K562 (cell line): ENCODE results near the gene HAO2.

Experiments
- CBFA2T2 ChIP-seq: fragments of 450-650 bp; conservative IDR thresholded peaks from 2 replicates; pipeline ENCODE4 v1.6.1; 2017; ENCODE audit warnings: mild to moderate bottlenecking
- CCNT2 ChIP-seq: IDR thresholded peaks from 2 replicates; pipeline ENCODE4 v1.6.1; 2011; ENCODE audit warnings: borderline replicate concordance, low read depth, mild to moderate bottlenecking, moderate library complexity, mixed read lengths, low read length; ENCODE audit not compliant: insufficient read length; ENCODE audit errors: extremely low read depth
- EP400 ChIP-seq: fragments of 450-650 bp; IDR thresholded peaks from 2 replicates; pipeline ENCODE4 v1.6.1; 2017; ENCODE audit warnings: antibody characterized with exemption, mild to moderate bottlenecking, moderate library complexity
- RAD21 ChIP-seq, 2 experiments: fragments of 250-450 bp in 1 of 2; fragments of 450-650 bp in 1 of 2; sonication (Bioruptor Pico) in 1 of 2; formaldehyde crosslinking in 1 of 2; IDR thresholded peaks in 1 of 2; conservative IDR thresholded peaks in 1 of 2; 2 replicates each; pipeline versions ENCODE4 v1.4.0 to v1.8.0; 2020 to 2022; ENCODE audit warnings: mild to moderate bottlenecking in 2 of 2, moderate library complexity in 1 of 2
- SRF ChIP-seq, 2 experiments: fragments of 250-450, 450-650 bp in 1 of 2; sonication (Bioruptor Pico) in 1 of 2; sonication (generic) in 1 of 2; formaldehyde crosslinking; IDR thresholded peaks; 2 replicates each; pipeline versions ENCODE4 v1.5.0 to v1.5.1; 2020 to 2022; ENCODE audit warnings: mild to moderate bottlenecking in 1 of 2, missing genetic modification reagents in 1 of 2
- TF ChIP-seq, protein P1 (sequence below), 2 experiments: IDR thresholded peaks; 2 replicates each; pipeline ENCODE4 v1.6.1; 2012; ENCODE audit warnings: improper control_type of control experiment in 2 of 2, low read depth in 2 of 2, low read length in 2 of 2, borderline replicate concordance in 1 of 2

DNA sequence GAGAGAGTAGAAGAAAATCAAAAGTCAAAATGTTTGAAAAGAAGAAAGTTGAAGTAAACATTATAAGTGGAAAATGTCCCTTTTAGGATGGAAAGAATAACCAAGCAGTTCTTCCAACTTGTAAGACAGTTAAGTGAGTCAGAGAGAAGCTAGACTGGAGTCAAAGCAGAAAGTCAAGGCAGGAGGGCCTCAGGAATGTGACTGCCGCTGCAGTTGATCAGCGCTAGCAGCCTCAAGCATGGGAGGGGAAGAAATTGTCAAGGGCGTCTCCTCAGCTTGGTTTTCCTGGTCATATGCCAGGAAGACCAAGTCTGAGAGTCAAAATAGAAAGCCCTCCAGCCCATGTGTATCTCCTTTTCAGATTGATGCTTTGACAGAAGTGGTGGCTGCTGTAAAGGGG lies 23.2 kb downstream of the HAO2 start:
- TF ChIP-seq, protein P1, sequence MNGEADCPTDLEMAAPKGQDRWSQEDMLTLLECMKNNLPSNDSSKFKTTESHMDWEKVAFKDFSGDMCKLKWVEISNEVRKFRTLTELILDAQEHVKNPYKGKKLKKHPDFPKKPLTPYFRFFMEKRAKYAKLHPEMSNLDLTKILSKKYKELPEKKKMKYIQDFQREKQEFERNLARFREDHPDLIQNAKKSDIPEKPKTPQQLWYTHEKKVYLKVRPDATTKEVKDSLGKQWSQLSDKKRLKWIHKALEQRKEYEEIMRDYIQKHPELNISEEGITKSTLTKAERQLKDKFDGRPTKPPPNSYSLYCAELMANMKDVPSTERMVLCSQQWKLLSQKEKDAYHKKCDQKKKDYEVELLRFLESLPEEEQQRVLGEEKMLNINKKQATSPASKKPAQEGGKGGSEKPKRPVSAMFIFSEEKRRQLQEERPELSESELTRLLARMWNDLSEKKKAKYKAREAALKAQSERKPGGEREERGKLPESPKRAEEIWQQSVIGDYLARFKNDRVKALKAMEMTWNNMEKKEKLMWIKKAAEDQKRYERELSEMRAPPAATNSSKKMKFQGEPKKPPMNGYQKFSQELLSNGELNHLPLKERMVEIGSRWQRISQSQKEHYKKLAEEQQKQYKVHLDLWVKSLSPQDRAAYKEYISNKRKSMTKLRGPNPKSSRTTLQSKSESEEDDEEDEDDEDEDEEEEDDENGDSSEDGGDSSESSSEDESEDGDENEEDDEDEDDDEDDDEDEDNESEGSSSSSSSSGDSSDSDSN (IDR thresholded peaks at IDR 0.05; ENCODE audit: borderline replicate concordance in 1 of 2, low read depth in 2 of 2, low read length in 2 of 2): no peak
- TF ChIP-seq SRF (CRISPR knock-in tag; IDR thresholded peaks at IDR 0.05): no peak
- no peak for TF ChIP-seq CBFA2T2
- TF ChIP-seq EP400: no peak
- TF ChIP-seq RAD21 (CRISPR knock-in tag; conservative IDR thresholded peaks at IDR 0.05 in 1 of 2, IDR thresholded peaks at IDR 0.05 in 1 of 2): no peak
- TF ChIP-seq CCNT2: no peak
